Activated naive CD8-positive, alpha-beta T cell treated with anti-CD3 and anti-CD28 coated beads, Interleukin-2, amount 50 U/mL, for 16 hours (primary cell): ENCODE data around the gene LPAR1.

Experiments used
- DNase-seq: peaks from one replicate; pipeline ENCODE4 v3.0.0-alpha.2; 2020; ENCODE audit warnings: low read depth, low spot score

The LPAR1 gene

GRCh38 chr9:110958847-110959246 is 79.4 kb downstream of the LPAR1 start:
- no peak for DNase-seq

GRCh38 chr9:110954822-110955291 is 83.4 kb downstream of the LPAR1 start:
- DNase-seq: no peak

- no peak for DNase-seq
Measured at GRCh38 chr9:110952540-110952859, 85.8 kb downstream of the LPAR1 start.

GRCh38 chr9:110951805-110952539 is 86.3 kb downstream of the LPAR1 start:
- DNase-seq: no peak

GRCh38 chr9:110950041-110950645 is 88.1 kb downstream of the LPAR1 start:
- no peak for DNase-seq

GRCh38 chr9:110949081-110949480 is 89.2 kb downstream of the LPAR1 start:
- no peak for DNase-seq

- DNase-seq: no peak
Measured at GRCh38 chr9:110947491-110948044, 90.7 kb downstream of the LPAR1 start.

GRCh38 chr9:110942522-110942921 is 95.7 kb downstream of the LPAR1 start:
- DNase-seq: no peak

- no peak for DNase-seq
Measured at GRCh38 chr9:110940951-110941557, 97.2 kb downstream of the LPAR1 start.

GRCh38 chr9:110939573-110939972 is 98.7 kb downstream of the LPAR1 start:
- DNase-seq: no peak

GRCh38 chr9:110939047-110939446 is 99.2 kb downstream of the LPAR1 start:
- DNase-seq: no peak

GRCh38 chr9:110938242-110938641 is 100.0 kb downstream of the LPAR1 start:
- DNase-seq: no peak

- no peak for DNase-seq
Measured at GRCh38 chr9:110936719-110937452, 101.4 kb downstream of the LPAR1 start.

- DNase-seq: no peak
Measured at GRCh38 chr9:110936237-110936636, 102.0 kb downstream of the LPAR1 start.

GRCh38 chr9:110935829-110936228 is 102.4 kb downstream of the LPAR1 start:
- DNase-seq: no peak

GRCh38 chr9:110933350-110934001 is 104.8 kb downstream of the LPAR1 start:
- no peak for DNase-seq

GRCh38 chr9:110932863-110933262 is 105.4 kb downstream of the LPAR1 start:
- no peak for DNase-seq

GRCh38 chr9:110928599-110928998 is 109.7 kb downstream of the LPAR1 start:
- no peak for DNase-seq

GRCh38 chr9:110926828-110927487 is 111.3 kb downstream of the LPAR1 start:
- no peak for DNase-seq

- no peak for DNase-seq
Measured at GRCh38 chr9:110923601-110924000, 114.7 kb downstream of the LPAR1 start.

GRCh38 chr9:110922145-110922544 is 116.1 kb downstream of the LPAR1 start:
- DNase-seq: no peak
